HG03342 (cell line): ENCODE measurements around the gene MDFIC.

Experiments used
- ATAC-seq: cut with Tn5 transposase; IDR thresholded peaks from one replicate; pipeline ENCODE4 v1.9.1; 2021; ENCODE audit warnings: mild to moderate bottlenecking, moderate library complexity; ENCODE audit not compliant: unreplicated experiment

Gene MDFIC

GRCh38 chr7:114986190-114987180 is 64.6 kb downstream of the MDFIC start:
- no peak for ATAC-seq

- ATAC-seq = no peak
Observed at GRCh38 chr7:114988026-114988425, 66.1 kb downstream of the MDFIC start.

- ATAC-seq = no peak
Observed at GRCh38 chr7:114988755-114989375, 67.0 kb downstream of the MDFIC start.

- no peak for ATAC-seq
Observed at GRCh38 chr7:114989531-114989930, 67.6 kb downstream of the MDFIC start.

- ATAC-seq = no peak
Observed at GRCh38 chr7:114997487-114998404, 75.9 kb downstream of the MDFIC start.

GRCh38 chr7:115004121-115004520 is 82.2 kb downstream of the MDFIC start:
- no peak for ATAC-seq

GRCh38 chr7:115005251-115005650 is 83.4 kb downstream of the MDFIC start:
- no peak for ATAC-seq

GRCh38 chr7:115005953-115006352 is 84.1 kb downstream of the MDFIC start:
- ATAC-seq = no peak

- no peak for ATAC-seq
Observed at GRCh38 chr7:115007751-115008150, 85.9 kb downstream of the MDFIC start.

- peak; percentile 51 for ATAC-seq
Observed at GRCh38 chr7:115008465-115009114, 86.7 kb downstream of the MDFIC start.

GRCh38 chr7:115009139-115009538 is 87.2 kb downstream of the MDFIC start:
- ATAC-seq = peak; percentile 69

- ATAC-seq = no peak
Observed at GRCh38 chr7:115009736-115010440, 88.0 kb downstream of the MDFIC start.

GRCh38 chr7:115010441-115010820 is 88.5 kb downstream of the MDFIC start:
- ATAC-seq = no peak

GRCh38 chr7:115013886-115014285 is 92.0 kb downstream of the MDFIC start:
- ATAC-seq = no peak

GRCh38 chr7:115014794-115015193 is 92.9 kb downstream of the MDFIC start:
- no peak for ATAC-seq

GRCh38 chr7:115015619-115016018 is 93.7 kb downstream of the MDFIC start:
- no peak for ATAC-seq

GRCh38 chr7:115019882-115020605 is 98.2 kb downstream of the MDFIC start:
- no peak for ATAC-seq

GRCh38 chr7:115023219-115023618 is 101.3 kb downstream of the MDFIC start:
- ATAC-seq = no peak

GRCh38 chr7:115024276-115024675 is 102.4 kb downstream of the MDFIC start:
- no peak for ATAC-seq
